ENCODE results near the gene VPS26C. TPM values are rescaled to one million over a fixed set of nuclear protein-coding genes. Genes with fewer than 3 reads are reported as not detected.

Gene VPS26C
- total and polyA plus RNA-seq, 2 of the 8 experiments (the other 6 are each of a cell fraction or from before 2014, with no cell fraction given) = 43.5 to 71.6 TPM

DNA sequence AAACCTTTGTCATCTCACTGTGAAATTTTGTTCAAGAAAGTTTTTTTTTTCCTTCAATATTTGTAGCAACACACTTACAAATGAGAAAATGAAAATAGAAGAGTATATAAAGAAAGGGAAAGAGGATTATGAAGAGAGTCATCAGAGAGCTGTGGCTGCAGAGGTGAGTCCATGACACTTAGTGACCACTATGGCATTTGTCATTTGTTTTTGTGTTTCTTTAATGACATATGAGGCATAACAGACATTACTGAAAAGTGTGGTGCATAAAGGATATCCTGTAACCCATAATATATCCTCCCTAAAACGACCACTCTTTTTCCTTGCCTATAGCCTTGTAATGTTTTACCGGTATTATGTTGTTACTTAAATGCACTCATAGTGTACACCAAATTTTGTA, 80.2 kb downstream of the VPS26C start (continued):
- TF ChIP-seq EP300 (IDR thresholded peaks at IDR 0.05; ENCODE audit: borderline replicate concordance in 1 of 2, low read depth in 2 of 2, low read length in 2 of 2) = no peak
- TF ChIP-seq NRF1 (IDR thresholded peaks at IDR 0.05; ENCODE audit: low read depth, low read length) = no peak
